OCI-LY7 (cell line): ENCODE results near the gene AP4S1. TPM values are rescaled to one million over a fixed set of nuclear protein-coding genes. Genes with fewer than 3 reads are reported as not detected.

ENCODE experiments used
- BruUV-seq: library from RNA; stranded (reverse); fragments of 400-500 nt; replicated peaks from 2 replicates; lab custom pipeline; 2021; lab: Mats Ljungman, UMichigan
- CTCF ChIA-PET: fragments of 300-600 bp; sonication (Branson Sonifier 250); formaldehyde crosslinking; loops from one replicate; lab custom pipeline; 2022; ENCODE audit warnings: antibody characterized with exemption; ENCODE audit not compliant: unreplicated experiment; lab: Charles Lee
- POLR2A ChIA-PET: fragments of 300-600 bp; sonication (Branson Sonifier 250); formaldehyde crosslinking; loops from one replicate; lab custom pipeline; 2022; ENCODE audit warnings: antibody characterized with exemption; lab: Charles Lee
- DNase-seq: peaks from one replicate; pipeline ENCODE4 v3.0.0-alpha.2; 2015; ENCODE audit warnings: low spot score
- H2AFZ ChIP-seq: fragments of 200-600 bp; sonication (generic), shearing (Covaris generic); 2 replicates; pipeline ENCODE4 v1.6.1; 2014; ENCODE audit warnings: mild to moderate bottlenecking, antibody characterized with exemption, low read length, moderate library complexity
- H3K27ac ChIP-seq: fragments of 200-600 bp; sonication (generic); 2 replicates; pipeline ENCODE4 v1.5.1; 2014; ENCODE audit warnings: mixed run types, low read depth, mild to moderate bottlenecking, moderate library complexity, low read length, inconsistent platforms; ENCODE audit not compliant: poor library complexity, severe bottlenecking
- H3K36me3 ChIP-seq: fragments of 200-600 bp; sonication (generic); 2 replicates; pipeline ENCODE4 v1.6.1; 2014; ENCODE audit warnings: mild to moderate bottlenecking, antibody characterized with exemption, low read length, moderate library complexity, mixed read lengths; ENCODE audit not compliant: insufficient read depth
- H3K4me1 ChIP-seq: fragments of 200-600 bp; sonication (generic); 2 replicates; pipeline ENCODE4 v1.5.1; 2014; ENCODE audit warnings: mild to moderate bottlenecking, low read length; ENCODE audit not compliant: insufficient read depth, poor library complexity, severe bottlenecking
- H3K4me2 ChIP-seq: fragments of 200-600 bp; sonication (generic); 2 replicates; pipeline ENCODE4 v1.6.1; 2014; ENCODE audit warnings: mild to moderate bottlenecking, low read length
- H3K4me3 ChIP-seq: fragments of 200-600 bp; sonication (generic); 2 replicates; pipeline ENCODE4 v1.5.1; 2014; ENCODE audit warnings: mild to moderate bottlenecking, low read depth, low read length; ENCODE audit not compliant: poor library complexity, severe bottlenecking
- H3K79me2 ChIP-seq: fragments of 200-600 bp; sonication (generic); 2 replicates; pipeline ENCODE4 v1.6.1; 2016; ENCODE audit warnings: low read depth, mild to moderate bottlenecking, low read length, moderate library complexity, mixed read lengths; ENCODE audit not compliant: insufficient read depth
- H3K9me2 ChIP-seq: fragments of 200-600 bp; sonication (generic); 2 replicates; pipeline ENCODE4 v1.6.1; 2016; ENCODE audit warnings: mild to moderate bottlenecking, low read length, mixed read lengths; ENCODE audit not compliant: insufficient read depth
- H3K9me3 ChIP-seq: fragments of 200-600 bp; sonication (generic); 2 replicates; pipeline ENCODE4 v1.6.1; 2014; ENCODE audit warnings: mild to moderate bottlenecking, mixed run types, low read length, mixed read lengths
- H4K20me1 ChIP-seq: fragments of 200-600 bp; sonication (generic); 2 replicates; pipeline ENCODE4 v1.6.1; 2014; ENCODE audit warnings: mild to moderate bottlenecking, antibody characterized with exemption, low read length, moderate library complexity, mixed read lengths; ENCODE audit not compliant: insufficient read depth
- CTCF ChIP-seq: fragments of 200-600 bp; sonication (generic); conservative IDR thresholded peaks from 2 replicates; pipeline ENCODE4 v1.5.1; 2014; ENCODE audit warnings: mild to moderate bottlenecking, antibody characterized with exemption, low read length, moderate library complexity, mixed read lengths
- EZH2phosphoT487 ChIP-seq: fragments of 200-600 bp; sonication (generic); IDR thresholded peaks from 2 replicates; pipeline ENCODE4 v1.6.1; 2018; ENCODE audit warnings: low read depth, borderline replicate concordance, mild to moderate bottlenecking, mixed run types, antibody characterized with exemption, low read length, moderate library complexity, mixed read lengths
- intact Hi-C: fragments of 100-400 bp; cut with micrococcal nuclease; formaldehyde crosslinking; loops from one replicate; pipeline ENCODE4 v1.10.0; 2022; ENCODE audit not compliant: unreplicated experiment
- total RNA-seq, 2 experiments: library from RNA; depleted of rRNA in 1 of 2; stranded (reverse); fragments of >200 nt in 1 of 2; shearing (Covaris generic) in 1 of 2; gene quantifications; 2 replicates each; pipeline ENCODE4 v1.2.3, GENCODE V29; 2014 to 2022

The AP4S1 gene
- total RNA-seq, 2 experiments from 2014 or later: 7.6 to 10.4 TPM

GRCh38 chr14:31096255-31096654, 70.8 kb downstream of the AP4S1 start:
- TF ChIP-seq EZH2phosphoT487 (no peak), CTCF (no peak)

GRCh38 chr14:31097081-31097480, 71.6 kb downstream of the AP4S1 start:
- no peak for DNase-seq
- ChIA-PET CTCF (no interaction called here), POLR2A (no interaction called here)
- no TSS peak for BruUV-seq
- H3K9me2 ChIP-seq: no peaks in the 10 kb centered on the region
- H3K4me2 ChIP-seq: no peak overlapping the region
- no peaks in the 10 kb centered on the region for H3K79me2 ChIP-seq
- H3K27ac ChIP-seq: no peak overlapping the region
- no peaks in the 10 kb centered on the region for H3K4me1 ChIP-seq
- no peaks in the 10 kb centered on the region for H4K20me1 ChIP-seq
- no peak overlapping the region for H3K4me3 ChIP-seq
- no peak for TF ChIP-seq CTCF
- no peak for TF ChIP-seq EZH2phosphoT487
- H2AFZ ChIP-seq: no peak overlapping the region
- no peaks in the 10 kb centered on the region for H3K9me3 ChIP-seq
- H3K36me3 ChIP-seq: peaks cover 53% of the 10 kb centered on the region
- intact Hi-C loops: no loop called here

More at GRCh38 chr14:31096255-31096654, 70.8 kb downstream of the AP4S1 start:
- ChIA-PET POLR2A (no interaction called here), CTCF (no interaction called here)
- no peak overlapping the region for H3K4me3 ChIP-seq
- peaks cover 45% of the 10 kb centered on the region for H3K36me3 ChIP-seq
- no peak overlapping the region for H3K4me2 ChIP-seq
- H3K79me2 ChIP-seq: no peaks in the 10 kb centered on the region
- no peak for DNase-seq
- no TSS peak for BruUV-seq
- no peaks in the 10 kb centered on the region for H3K9me2 ChIP-seq
- H3K4me1 ChIP-seq: no peaks in the 10 kb centered on the region
- no peaks in the 10 kb centered on the region for H4K20me1 ChIP-seq
- intact Hi-C loops: no loop called here
- no peaks in the 10 kb centered on the region for H3K9me3 ChIP-seq
- no peak overlapping the region for H3K27ac ChIP-seq
- no peak overlapping the region for H2AFZ ChIP-seq

- POLR2A ChIA-PET: interaction anchor here (0.5 to 1.2 kb wide), 3 partner anchors 16 to 302 kb away, joined by 3 read pairs; no protein-coding TSS in a partner anchor
- Histone ChIP-seq H3K4me1 (no peaks in the 10 kb centered on the region), H3K9me2 (no peaks in the 10 kb centered on the region), H3K27ac (no peak overlapping the region), H3K36me3 (peaks cover 100% of the 10 kb centered on the region), H3K9me3 (peaks cover 7% of the 10 kb centered on the region; the same call in 1 of the 2 replicates), H4K20me1 (no peaks in the 10 kb centered on the region), H2AFZ (no peak overlapping the region), H3K4me2 (no peak overlapping the region), H3K4me3 (no peak overlapping the region), H3K79me2 (no peaks in the 10 kb centered on the region)
- TF ChIP-seq EZH2phosphoT487: no peak
- no peak for TF ChIP-seq CTCF
- BruUV-seq: TSS peak; percentile 73
- DNase-seq: no peak
- CTCF ChIA-PET: no interaction called here
- intact Hi-C loops: no loop called here
Observed at GRCh38 chr14:31106768-31107167, 81.3 kb downstream of the AP4S1 start.
